HG02571 (cell line): ENCODE data around the gene FGF14.

Experiments
- ATAC-seq: cut with Tn5 transposase; IDR thresholded peaks from one replicate; pipeline ENCODE4 v1.9.1; 2021; ENCODE audit warnings: mild to moderate bottlenecking, moderate library complexity; ENCODE audit not compliant: unreplicated experiment

FGF14 gene

GRCh38 chr13:102260256-102260655, 141.6 kb downstream of the FGF14 start:
- ATAC-seq: no peak

DNA sequence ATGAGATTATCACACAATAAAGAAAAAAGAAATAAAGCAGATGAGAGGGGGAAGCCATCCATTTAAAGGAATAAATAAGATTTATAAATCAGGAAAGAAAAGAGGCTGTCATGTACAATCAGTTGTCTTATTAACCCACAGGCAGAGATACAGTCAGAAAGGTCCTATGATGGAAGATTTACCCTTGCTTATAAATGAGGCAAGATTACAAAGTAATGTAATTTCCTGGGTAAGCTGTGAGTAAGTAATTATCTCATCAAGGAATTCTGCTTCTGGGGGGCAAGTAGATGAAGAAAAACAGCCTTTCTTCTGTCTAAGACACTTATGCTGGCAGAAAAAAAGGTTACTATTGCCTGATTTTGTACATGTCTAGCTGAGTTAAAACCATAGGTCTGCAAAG, 146.4 kb downstream of the FGF14 start:
- ATAC-seq: no peak

DNA sequence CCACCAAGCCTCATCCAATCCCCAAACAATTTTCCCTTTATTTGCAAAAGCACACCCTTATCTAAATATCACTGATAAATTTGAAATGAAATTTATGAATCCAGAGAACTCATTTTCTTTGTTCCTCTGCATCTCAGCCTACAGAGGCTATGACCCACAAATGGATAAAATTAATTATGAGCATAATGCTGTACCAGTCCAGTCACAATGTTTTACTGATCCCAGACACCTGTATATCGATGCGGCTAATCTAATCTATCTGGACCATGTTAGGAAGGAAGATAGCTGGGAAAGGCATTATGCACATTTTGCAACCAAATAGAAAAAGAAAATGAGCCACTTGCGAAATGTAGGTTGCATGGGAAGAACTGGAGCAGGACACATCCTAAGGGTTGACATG, 150.0 kb downstream of the FGF14 start:
- ATAC-seq: no peak

- no peak for ATAC-seq
Observed at GRCh38 chr13:102250448-102250847, 151.4 kb downstream of the FGF14 start.

- no peak for ATAC-seq
Observed at GRCh38 chr13:102244607-102245227, 157.1 kb downstream of the FGF14 start.

DNA sequence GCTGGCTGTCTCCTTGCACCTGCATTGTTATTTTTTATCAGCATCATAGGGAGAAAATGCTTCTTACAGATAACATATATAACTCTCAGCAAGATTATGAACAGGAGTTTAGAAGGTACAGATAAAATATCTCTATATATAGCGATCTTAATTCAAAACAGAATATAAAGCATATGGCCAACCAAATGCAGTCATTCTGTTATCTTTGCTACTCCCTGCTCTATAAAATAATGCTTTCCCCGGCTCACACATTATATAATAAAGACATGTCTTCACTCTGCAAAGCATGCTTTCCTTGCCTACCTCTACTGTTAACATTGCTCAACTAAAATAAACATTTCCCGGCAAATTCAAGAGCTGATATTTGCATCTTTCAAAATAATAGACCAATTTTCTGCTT, 161.7 kb downstream of the FGF14 start:
- ATAC-seq: no peak

GRCh38 chr13:102237230-102237629, 164.6 kb downstream of the FGF14 start:
- ATAC-seq: no peak

- ATAC-seq: no peak
Observed at GRCh38 chr13:102236830-102237229, 165.0 kb downstream of the FGF14 start.

GRCh38 chr13:102236341-102236740, 165.5 kb downstream of the FGF14 start:
- no peak for ATAC-seq

DNA sequence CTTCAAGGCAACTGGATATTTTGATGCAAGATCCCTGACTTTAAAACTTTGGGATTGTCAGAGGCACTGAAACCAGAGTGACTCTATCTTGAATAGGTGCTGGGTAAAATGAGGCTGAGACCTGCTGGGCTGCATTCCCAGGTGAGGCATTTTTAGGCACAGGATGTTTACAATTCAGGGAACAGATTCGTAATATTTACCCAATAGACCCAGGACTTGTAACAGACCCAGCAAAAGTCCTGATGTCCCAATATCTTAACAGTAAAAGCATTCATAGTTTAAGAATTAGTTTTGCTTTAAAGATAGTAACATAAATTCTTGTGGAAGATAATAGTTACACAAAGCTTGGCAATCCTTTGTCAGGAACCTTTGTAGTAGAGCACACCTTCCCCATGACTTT, 166.2 kb downstream of the FGF14 start:
- ATAC-seq: no peak

GRCh38 chr13:102234618-102235017, 167.2 kb downstream of the FGF14 start:
- ATAC-seq: no peak

DNA sequence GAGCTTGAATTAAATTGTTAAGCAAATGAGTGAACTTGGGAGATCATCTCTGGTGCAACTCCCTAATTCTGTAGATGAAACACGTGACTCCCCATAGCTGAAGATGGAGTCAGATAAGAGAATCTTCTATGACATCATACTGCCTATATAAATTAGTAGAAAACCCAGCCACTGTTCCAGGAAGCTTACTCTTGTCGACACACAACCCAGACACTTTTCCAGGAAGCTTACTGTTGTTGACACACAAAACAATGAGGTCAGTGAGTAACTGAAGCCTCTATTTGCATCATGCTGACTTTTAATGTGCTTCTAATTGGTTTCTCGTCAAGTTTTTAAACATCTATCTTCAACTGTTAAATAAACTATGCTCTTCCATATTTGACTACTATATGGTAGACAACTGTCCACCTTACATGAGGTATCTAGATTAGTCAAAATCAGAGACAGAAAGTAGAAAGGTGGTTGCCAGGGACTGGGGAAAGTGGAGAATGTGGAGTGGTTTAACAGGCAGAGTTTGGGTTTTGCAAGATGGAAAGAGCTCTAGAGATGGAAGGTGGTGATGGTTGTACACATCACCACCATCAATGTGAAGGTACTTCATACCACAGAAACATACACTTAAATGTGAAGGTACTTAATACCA, 168.2 kb downstream of the FGF14 start:
- no peak for ATAC-seq

DNA sequence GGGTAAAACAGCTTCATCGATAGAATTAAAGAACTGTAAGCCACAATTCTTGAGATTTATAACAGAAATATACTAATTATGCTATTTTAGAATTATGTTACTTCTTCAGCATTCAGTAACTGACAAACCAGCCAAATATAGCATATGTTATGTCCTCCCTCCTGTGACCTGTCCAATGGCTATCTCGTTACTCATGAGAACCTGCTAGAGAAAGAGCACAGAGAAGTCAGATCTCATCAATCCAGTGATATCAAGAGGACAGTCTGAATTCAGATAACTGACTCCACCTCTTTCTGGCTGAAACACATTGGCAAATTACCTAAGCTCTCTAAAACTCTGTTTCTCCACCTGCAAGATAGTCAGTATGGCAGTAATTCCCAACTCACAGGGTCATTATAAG, 170.4 kb downstream of the FGF14 start:
- no peak for ATAC-seq

GRCh38 chr13:102227741-102228140, 174.1 kb downstream of the FGF14 start:
- ATAC-seq: no peak

DNA sequence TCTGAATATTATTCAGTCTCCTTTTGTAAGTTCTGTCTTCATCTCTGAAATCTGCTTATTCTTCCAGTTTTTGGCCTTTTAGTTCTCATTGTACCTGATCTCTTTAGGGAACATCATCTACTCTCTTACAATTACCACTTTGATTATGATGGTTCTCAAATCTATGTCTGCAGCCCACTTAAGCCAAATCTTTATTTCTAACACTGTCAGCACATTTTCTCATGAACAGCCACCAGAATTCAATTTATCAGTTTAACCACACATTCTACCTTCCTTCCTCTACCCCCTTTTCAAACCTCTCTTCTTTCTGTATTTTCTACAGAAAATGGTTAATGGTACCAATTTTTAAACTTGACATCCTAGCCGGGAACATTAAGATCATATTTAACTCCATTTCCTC, 175.3 kb downstream of the FGF14 start:
- no peak for ATAC-seq

DNA sequence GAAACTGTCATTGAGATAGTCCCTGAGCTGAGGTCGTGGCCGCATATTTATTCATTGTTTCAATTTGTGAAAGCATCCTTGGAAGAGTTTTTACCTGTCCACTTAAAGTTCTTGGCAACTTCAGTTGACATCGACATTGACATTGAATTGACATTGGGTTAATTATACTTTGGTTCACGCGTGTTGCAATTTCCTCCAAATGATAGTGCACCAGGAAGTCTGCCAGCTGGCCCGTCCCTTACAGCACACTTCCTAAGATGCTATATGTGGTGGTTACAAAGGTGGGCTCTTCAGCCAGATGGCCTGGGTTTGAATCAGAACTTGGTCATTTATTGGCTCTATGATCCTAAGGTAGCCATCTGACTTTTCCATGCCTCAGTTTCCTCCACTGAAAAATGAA, 176.0 kb downstream of the FGF14 start:
- ATAC-seq: no peak

GRCh38 chr13:102220681-102221228, 181.1 kb downstream of the FGF14 start:
- ATAC-seq: no peak

GRCh38 chr13:102214956-102215355, 186.9 kb downstream of the FGF14 start:
- no peak for ATAC-seq

GRCh38 chr13:102212729-102213128, 189.1 kb downstream of the FGF14 start:
- no peak for ATAC-seq

- no peak for ATAC-seq
Observed at GRCh38 chr13:102208347-102208746, 193.5 kb downstream of the FGF14 start.

- ATAC-seq: no peak
Observed at GRCh38 chr13:102207680-102208342, 194.0 kb downstream of the FGF14 start.

DNA sequence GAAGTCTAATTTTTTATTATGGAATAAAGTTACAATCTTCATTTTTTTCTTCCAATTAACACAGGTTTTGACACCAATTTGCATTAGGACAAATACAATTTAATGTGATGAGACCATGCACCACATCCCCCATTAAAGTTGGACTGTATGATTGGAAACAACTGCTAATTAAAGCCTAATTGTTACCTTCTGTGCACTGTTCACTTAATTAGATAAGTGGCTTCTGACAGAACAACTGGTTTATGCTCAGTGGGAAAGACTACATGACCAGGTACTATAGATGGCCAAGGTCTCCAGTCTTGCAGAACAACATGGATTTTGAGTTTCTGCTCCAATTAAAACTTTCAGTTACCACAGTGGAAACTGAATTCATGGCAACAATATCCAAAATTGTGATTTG, 198.1 kb downstream of the FGF14 start:
- ATAC-seq: no peak
